T-cell (primary cell): ENCODE data around the gene ARMC8. TPM values are rescaled to one million over a fixed set of nuclear protein-coding genes. Genes with fewer than 3 reads are reported as not detected.

Source experiments
- ATAC-seq, 4 experiments: fragments of 200-7000 bp in 3 of 4; fragments of 150-1000 bp in 1 of 4; cut with Tn5 transposase; replicated peaks in 1 of 4; 1 replicate in 3 of 4; 2 replicates in 1 of 4; pipeline ENCODE4 v1.10.0; 2021; ENCODE audit warnings: moderate library complexity in 3 of 4, mild to moderate bottlenecking in 2 of 4, moderate number of reproducible peaks in 1 of 4
- CTCF ChIA-PET, 2 donors: fragments of 300-600 bp; sonication (Branson Sonifier 250); formaldehyde crosslinking; loops; one replicate each; lab custom pipeline; 2022; ENCODE audit warnings: antibody characterized with exemption in 2 of 2; lab: Charles Lee
- POLR2A ChIA-PET, 2 donors: fragments of 300-600 bp; sonication (Branson Sonifier 250); formaldehyde crosslinking; loops; one replicate each; lab custom pipeline; 2022; ENCODE audit warnings: antibody characterized with exemption in 2 of 2; lab: Charles Lee
- DNase-seq, 35 experiments: peaks; one replicate each; pipeline versions ENCODE4 v3.0.0 to v3.0.0-alpha.2; 2013 to 2023
- H3K27ac ChIP-seq: one replicate; pipeline ENCODE4 v1.5.1; 2013; ENCODE audit warnings: low read length
- H3K27me3 ChIP-seq, 2 experiments: replicated peaks in 1 of 2; 1 replicate in 1 of 2; 2 replicates in 1 of 2; pipeline versions ENCODE4 v1.6.1 to v1.7.0; 2013; ENCODE audit warnings: low read length in 1 of 2, mixed read lengths in 1 of 2; ENCODE audit not compliant: control insufficient read depth in 2 of 2, insufficient read depth in 2 of 2; ENCODE audit errors: extremely low read depth in 1 of 2
- H3K36me3 ChIP-seq, 2 donors: 1 replicate in 1 of 2; 2 replicates in 1 of 2; pipeline versions ENCODE4 v1.6.1 to v1.7.0; 2013; ENCODE audit warnings: low read length in 1 of 2; ENCODE audit not compliant: control insufficient read depth in 2 of 2, insufficient read depth in 1 of 2; ENCODE audit errors: extremely low read depth in 1 of 2
- H3K4me1 ChIP-seq, 2 experiments: 1 replicate in 1 of 2; 2 replicates in 1 of 2; pipeline versions ENCODE4 v1.6.1 to v1.7.0; 2013; ENCODE audit warnings: low read length in 2 of 2, mixed read lengths in 1 of 2; ENCODE audit not compliant: insufficient read depth in 2 of 2, control insufficient read depth in 1 of 2; ENCODE audit errors: extremely low read depth in 1 of 2
- H3K4me3 ChIP-seq, 2 donors: 1 replicate in 1 of 2; 2 replicates in 1 of 2; pipeline versions ENCODE4 v1.5.1 to v1.7.0; 2013; ENCODE audit warnings: mild to moderate bottlenecking in 2 of 2, low read length in 1 of 2, moderate library complexity in 1 of 2; ENCODE audit not compliant: control insufficient read depth in 1 of 2; ENCODE audit errors: extremely low read depth in 1 of 2
- H3K9me3 ChIP-seq: 2 replicates; pipeline ENCODE4 v1.7.0; 2013
- H3K27ac Mint-ChIP-seq, 2 donors: one replicate each; pipeline ENCODE4 v1.8.0; 2020 to 2021; ENCODE audit warnings: mild to moderate bottlenecking in 2 of 2, mixed read lengths in 2 of 2
- H3K27me3 Mint-ChIP-seq, 2 donors: one replicate each; pipeline ENCODE4 v1.8.0; 2021 to 2022; ENCODE audit warnings: mixed read lengths in 2 of 2
- H3K36me3 Mint-ChIP-seq: one replicate; pipeline ENCODE4 v1.8.0; 2021; ENCODE audit warnings: mixed read lengths
- H3K4me1 Mint-ChIP-seq, 3 donors: one replicate each; pipeline ENCODE4 v1.8.0; 2020 to 2022; ENCODE audit warnings: mixed read lengths in 3 of 3, mild to moderate bottlenecking in 1 of 3
- H3K4me3 Mint-ChIP-seq, 3 donors: one replicate each; pipeline ENCODE4 v1.8.0; 2020 to 2022; ENCODE audit warnings: mild to moderate bottlenecking in 3 of 3, mixed read lengths in 3 of 3, moderate library complexity in 3 of 3
- H3K9me3 Mint-ChIP-seq, 3 donors: one replicate each; pipeline ENCODE4 v1.8.0; 2020 to 2022; ENCODE audit warnings: mixed read lengths in 3 of 3
- WGBS: methylation state at CpG from one replicate; pipeline ENCODE4 v1.1.5; 2013; ENCODE audit warnings: missing lambda C conversion rate; ENCODE audit not compliant: insufficient coverage; 5-methylcytosine and 5-hydroxymethylcytosine counted together
- total RNA-seq, 35 experiments: library from RNA in 6 of 35; stranded (reverse) in 6 of 35; fragments of 120-200 nt in 1 of 35; gene quantifications; one replicate each; pipeline versions ENCODE4 v1.2.1 to v1.2.4 and lab custom pipeline; 2013 to 2026

Gene ARMC8
- total RNA-seq, 5 donors from 2014 or later (not counting 1 experiment from before 2014, with no cell fraction given) = 55.0 to 79.8 (median 58.6) TPM

GRCh38 chr3:138331143-138331894 lies 144.2 kb downstream of the ARMC8 start:
- ChIA-PET CTCF (interaction anchor here (0.6 to 1.7 kb wide), 5 partner anchors 16 to 144 kb away, joined by 3 to 9 read pairs (median 5); partner anchors contain the start of genes ARMC8 (in 1 of the 2) and MRAS (in 1 of the 2)), POLR2A (no interaction called here)
- peaks cover 0 to 2% of the 10 kb centered on the region in 2 donors for H3K27me3 Mint-ChIP-seq
- ATAC-seq (no peak), DNase-seq (peak in 1 of 35 experiments; percentile 25)
- 86% methylated on average over 6 of the region's 6 CpGs for WGBS
- Histone ChIP-seq H3K4me1 (peaks cover 7 to 15% of the 10 kb centered on the region in 2 experiments), H3K9me3 (no peaks in the 10 kb centered on the region), H3K27me3 (no peaks in the 10 kb centered on the region), H3K36me3 (no peaks in the 10 kb centered on the region), H3K27ac (no peak overlapping the region), H3K4me3 (no peak overlapping the region)
- no peaks in the 10 kb centered on the region for H3K9me3 Mint-ChIP-seq
- H3K36me3 Mint-ChIP-seq = no peaks in the 10 kb centered on the region
- peak overlapping the region in 1 of 2 donors; percentile 1 for H3K27ac Mint-ChIP-seq
- peaks cover 18 to 30% (median 27%) of the 10 kb centered on the region in 3 donors for H3K4me1 Mint-ChIP-seq
- no peak overlapping the region for H3K4me3 Mint-ChIP-seq

- Histone ChIP-seq H3K9me3 (no peaks in the 10 kb centered on the region), H3K4me3 (no peak overlapping the region), H3K27me3 (no peaks in the 10 kb centered on the region), H3K27ac (no peak overlapping the region), H3K36me3 (no peaks in the 10 kb centered on the region), H3K4me1 (peaks cover 7 to 15% of the 10 kb centered on the region in 2 experiments)
- Mint-ChIP-seq H3K4me3 (no peak overlapping the region), H3K4me1 (peaks cover 18 to 29% (median 25%) of the 10 kb centered on the region in 3 donors), H3K27me3 (peaks cover 0 to 2% of the 10 kb centered on the region in 2 donors), H3K27ac (no peak overlapping the region), H3K36me3 (no peaks in the 10 kb centered on the region), H3K9me3 (no peaks in the 10 kb centered on the region)
- ChIA-PET POLR2A (no interaction called here), CTCF (no interaction called here)
- no peak for ATAC-seq
- DNase-seq = peak in 1 of 35 experiments; percentile 45
- no CpG with 5 or more reads among the region's 4 CpGs for WGBS
Observed at GRCh38 chr3:138332472-138333073, 145.5 kb downstream of the ARMC8 start.

GRCh38 chr3:138334608-138335007 lies 147.5 kb downstream of the ARMC8 start:
- H3K27ac Mint-ChIP-seq = no peak overlapping the region
- peaks cover 0 to 3% of the 10 kb centered on the region in 2 experiments for H3K27me3 ChIP-seq
- H3K27ac ChIP-seq = no peak overlapping the region
- H3K27me3 Mint-ChIP-seq = peaks cover 0 to 2% of the 10 kb centered on the region in 2 donors
- no peak overlapping the region for H3K4me3 Mint-ChIP-seq
- H3K36me3 ChIP-seq = no peaks in the 10 kb centered on the region
- H3K4me1 Mint-ChIP-seq = peaks cover 8 to 13% (median 10%) of the 10 kb centered on the region in 3 donors
- no peak for DNase-seq
- POLR2A ChIA-PET = interaction anchor here in 1 of 2 donors (0.5 kb wide), 1 partner anchor 123 kb away, joined by 3 read pairs; no protein-coding TSS in a partner anchor
- ATAC-seq = no peak
- H3K36me3 Mint-ChIP-seq = no peaks in the 10 kb centered on the region
- H3K4me1 ChIP-seq = peaks cover 0 to 5% of the 10 kb centered on the region in 2 experiments
- H3K4me3 ChIP-seq = no peak overlapping the region
- no CpG with 5 or more reads among the region's 4 CpGs for WGBS
- H3K9me3 Mint-ChIP-seq = no peaks in the 10 kb centered on the region
- no peaks in the 10 kb centered on the region for H3K9me3 ChIP-seq
- CTCF ChIA-PET = interaction anchor here in 1 of 2 donors (1.1 kb wide), 1 partner anchor 11 kb away, joined by 11 read pairs; no protein-coding TSS in a partner anchor

GRCh38 chr3:138336454-138336999 lies 149.4 kb downstream of the ARMC8 start:
- H3K27me3 Mint-ChIP-seq = peaks cover 2 to 3% of the 10 kb centered on the region in 2 donors
- no peak overlapping the region for H3K4me3 Mint-ChIP-seq
- Histone ChIP-seq H3K4me1 (no peaks in the 10 kb centered on the region), H3K9me3 (no peaks in the 10 kb centered on the region), H3K27ac (no peak overlapping the region), H3K36me3 (no peaks in the 10 kb centered on the region), H3K4me3 (no peak overlapping the region), H3K27me3 (peaks cover 0 to 3% of the 10 kb centered on the region in 2 experiments)
- no peak for DNase-seq
- H3K9me3 Mint-ChIP-seq = no peaks in the 10 kb centered on the region
- no peak overlapping the region for H3K27ac Mint-ChIP-seq
- ChIA-PET CTCF (interaction anchor here in 1 of 2 donors (0.7 kb wide), 1 partner anchor 10 kb away, joined by 4 read pairs; no protein-coding TSS in a partner anchor), POLR2A (interaction anchor here in 1 of 2 donors (0.7 kb wide), 1 partner anchor 16 kb away, joined by 13 read pairs; no protein-coding TSS in a partner anchor)
- no peaks in the 10 kb centered on the region for H3K36me3 Mint-ChIP-seq
- peaks cover 0 to 5% (median 3%) of the 10 kb centered on the region in 3 donors for H3K4me1 Mint-ChIP-seq
- no peak for ATAC-seq
- 90% methylated on average over 1 of the region's 4 CpGs for WGBS

- Mint-ChIP-seq H3K36me3 (no peaks in the 10 kb centered on the region), H3K27ac (no peak overlapping the region), H3K9me3 (no peaks in the 10 kb centered on the region), H3K4me1 (no peaks in the 10 kb centered on the region), H3K27me3 (peaks cover 3 to 6% of the 10 kb centered on the region in 2 donors), H3K4me3 (no peak overlapping the region)
- Histone ChIP-seq H3K27me3 (peaks cover 0 to 6% of the 10 kb centered on the region in 2 experiments), H3K36me3 (no peaks in the 10 kb centered on the region), H3K9me3 (no peaks in the 10 kb centered on the region), H3K4me1 (no peaks in the 10 kb centered on the region), H3K4me3 (no peak overlapping the region), H3K27ac (no peak overlapping the region)
- ChIA-PET CTCF (no interaction called here), POLR2A (interaction anchor here in 1 of 2 donors (0.6 kb wide), 1 partner anchor 12 kb away, joined by 3 read pairs; no protein-coding TSS in a partner anchor)
- no peak for ATAC-seq
- 60% methylated on average over 2 of the region's 5 CpGs for WGBS
- no peak for DNase-seq
Observed at GRCh38 chr3:138338244-138338643, 151.1 kb downstream of the ARMC8 start.

- POLR2A ChIA-PET = no interaction called here
- Mint-ChIP-seq H3K27ac (no peak overlapping the region), H3K9me3 (no peaks in the 10 kb centered on the region), H3K4me3 (no peak overlapping the region), H3K36me3 (no peaks in the 10 kb centered on the region), H3K4me1 (no peaks in the 10 kb centered on the region), H3K27me3 (peaks cover 3 to 10% of the 10 kb centered on the region in 2 donors)
- CTCF ChIA-PET = no interaction called here
- H3K4me1 ChIP-seq = no peaks in the 10 kb centered on the region
- no peak overlapping the region for H3K4me3 ChIP-seq
- H3K9me3 ChIP-seq = no peaks in the 10 kb centered on the region
- WGBS = no CpG with 5 or more reads among the region's 5 CpGs
- H3K27me3 ChIP-seq = peaks cover 0 to 6% of the 10 kb centered on the region in 2 experiments
- H3K36me3 ChIP-seq = no peaks in the 10 kb centered on the region
- DNase-seq = no peak
- H3K27ac ChIP-seq = no peak overlapping the region
- ATAC-seq = no peak
Observed at GRCh38 chr3:138338811-138339210, 151.7 kb downstream of the ARMC8 start.
